HEK293 (cell line): ENCODE results near the gene FAM209B.
"Not testable (repeated sequence)": the region's sequence is repeated elsewhere in the genome, so short reads cannot be mapped to it uniquely, and the experiment has no call there.

ENCODE experiments used
- CTCF ChIA-PET: fragments of 350-600 bp; formaldehyde crosslinking; extraction: SDS; loops from one replicate; lab custom pipeline; 2021; ENCODE audit warnings: antibody characterized with exemption; lab: Yijun Ruan, JAX
- POLR2A ChIA-PET: fragments of 300-600 bp; formaldehyde crosslinking; extraction: SDS; loops from one replicate; lab custom pipeline; 2020; ENCODE audit warnings: antibody characterized with exemption, inconsistent platforms; lab: Yijun Ruan, JAX
- H3K27ac ChIP-seq: fragments of 200-500 bp; sonication (Bioruptor generic); 2 replicates; pipeline ENCODE4 v1.5.1; 2014; ENCODE audit warnings: low read depth, low read length, control low read depth, inconsistent platforms; ENCODE audit errors: extremely low read depth
- H3K36me3 ChIP-seq, 2 experiments: fragments of 200-500 bp in 1 of 2; sonication (Bioruptor generic) in 1 of 2; 1 replicate in 1 of 2; 2 replicates in 1 of 2; pipeline ENCODE4 v1.5.1; 2014 to 2017; ENCODE audit warnings: inconsistent platforms in 2 of 2, low read length in 2 of 2; ENCODE audit not compliant: control insufficient read depth in 2 of 2, insufficient read depth in 1 of 2
- H3K4me1 ChIP-seq: fragments of 200-500 bp; sonication (Bioruptor generic); 2 replicates; pipeline ENCODE4 v1.5.1; 2014; ENCODE audit warnings: mild to moderate bottlenecking, low read length, inconsistent platforms; ENCODE audit not compliant: control insufficient read depth, insufficient read depth
- H3K4me3 ChIP-seq: 2 replicates; pipeline ENCODE4 v1.5.1; 2011; ENCODE audit warnings: low read depth, mild to moderate bottlenecking, control low read depth, low read length, moderate library complexity
- H3K9me3 ChIP-seq: fragments of 200-500 bp; sonication (Bioruptor generic); 2 replicates; pipeline ENCODE4 v1.5.1; 2014; ENCODE audit warnings: low read depth, low read length, inconsistent platforms; ENCODE audit not compliant: control insufficient read depth, insufficient read depth
- BCL6B ChIP-seq: fragments of 450-650 bp; formaldehyde crosslinking; IDR thresholded peaks from 2 replicates; pipeline ENCODE4 v1.5.1; 2017; ENCODE audit warnings: missing biosample characterization, missing genetic modification characterization
- MEIS1 ChIP-seq: sonication (generic); formaldehyde crosslinking; IDR thresholded peaks from 2 replicates; pipeline ENCODE4 v1.8.1; 2022; ENCODE audit warnings: missing genetic modification reagents, mild to moderate bottlenecking, borderline replicate concordance
- OVOL3 ChIP-seq: fragments of 450-650 bp; formaldehyde crosslinking; IDR thresholded peaks from 2 replicates; pipeline ENCODE4 v1.5.1; 2016; ENCODE audit warnings: missing biosample characterization, missing genetic modification characterization
- SETDB1 ChIP-seq: IDR thresholded peaks from one replicate; pipeline ENCODE4 v1.6.1; 2017; ENCODE audit warnings: mild to moderate bottlenecking, low read length, moderate library complexity, mixed read lengths; ENCODE audit not compliant: insufficient read length
- ZBTB11 ChIP-seq: fragments of 450-650 bp; formaldehyde crosslinking; conservative IDR thresholded peaks from 2 replicates; pipeline ENCODE4 v1.5.1; 2016; ENCODE audit warnings: low read depth, missing biosample characterization, missing genetic modification characterization
- ZBTB20 ChIP-seq: fragments of 450-650 bp; formaldehyde crosslinking; IDR thresholded peaks from 2 replicates; pipeline ENCODE4 v1.5.1; 2016; ENCODE audit warnings: missing biosample characterization, missing genetic modification characterization
- ZBTB21 ChIP-seq: fragments of 450-650 bp; formaldehyde crosslinking; IDR thresholded peaks from 2 replicates; pipeline ENCODE4 v1.5.1; 2017; ENCODE audit warnings: missing biosample characterization, missing genetic modification characterization
- ZFP3 ChIP-seq: fragments of 450-650 bp; formaldehyde crosslinking; IDR thresholded peaks from 2 replicates; pipeline ENCODE4 v1.5.1; 2016; ENCODE audit warnings: low read depth, missing biosample characterization, missing genetic modification characterization
- ZNF157 ChIP-seq: fragments of 450-650 bp; formaldehyde crosslinking; IDR thresholded peaks from 2 replicates; pipeline ENCODE4 v1.5.1; 2016; ENCODE audit warnings: missing biosample characterization, missing genetic modification characterization
- ZNF221 ChIP-seq: fragments of 450-650 bp; formaldehyde crosslinking; IDR thresholded peaks from 2 replicates; pipeline ENCODE4 v1.5.1; 2017; ENCODE audit warnings: missing biosample characterization, missing genetic modification characterization, borderline replicate concordance
- ZNF23 ChIP-seq: fragments of 450-650 bp; formaldehyde crosslinking; IDR thresholded peaks from 2 replicates; pipeline ENCODE4 v1.5.1; 2016; ENCODE audit warnings: missing biosample characterization, missing genetic modification characterization, borderline replicate concordance
- ZNF354C ChIP-seq: fragments of 450-650 bp; formaldehyde crosslinking; IDR thresholded peaks from 2 replicates; pipeline ENCODE4 v1.5.1; 2016; ENCODE audit warnings: missing biosample characterization, missing genetic modification characterization, low read depth, borderline replicate concordance
- ZNF394 ChIP-seq: fragments of 450-650 bp; formaldehyde crosslinking; IDR thresholded peaks from 2 replicates; pipeline ENCODE4 v1.5.1; 2016; ENCODE audit warnings: missing biosample characterization, missing genetic modification characterization, mild to moderate bottlenecking, moderate library complexity, borderline replicate concordance
- ZNF48 ChIP-seq: fragments of 450-650 bp; formaldehyde crosslinking; IDR thresholded peaks from 2 replicates; pipeline ENCODE4 v1.5.1; 2016; ENCODE audit warnings: missing biosample characterization, missing genetic modification characterization
- ZNF521 ChIP-seq: fragments of 450-650 bp; formaldehyde crosslinking; IDR thresholded peaks from 2 replicates; pipeline ENCODE4 v1.5.1; 2017; ENCODE audit warnings: missing biosample characterization, mild to moderate bottlenecking, missing genetic modification characterization
- ZNF549 ChIP-seq: fragments of 450-650 bp; IDR thresholded peaks from 2 replicates; pipeline ENCODE4 v1.5.1; 2018; ENCODE audit warnings: missing biosample characterization, missing genetic modification characterization, mild to moderate bottlenecking, inconsistent platforms, moderate library complexity
- ZNF621 ChIP-seq: fragments of 450-650 bp; formaldehyde crosslinking; IDR thresholded peaks from 2 replicates; pipeline ENCODE4 v1.5.1; 2017; ENCODE audit warnings: missing biosample characterization, missing genetic modification characterization
- ZNF707 ChIP-seq: fragments of 450-650 bp; formaldehyde crosslinking; IDR thresholded peaks from 2 replicates; pipeline ENCODE4 v1.5.1; 2016; ENCODE audit warnings: missing biosample characterization, missing genetic modification characterization
- ZNF785 ChIP-seq: fragments of 450-650 bp; formaldehyde crosslinking; IDR thresholded peaks from 2 replicates; pipeline ENCODE4 v1.5.1; 2016; ENCODE audit warnings: missing biosample characterization, missing genetic modification characterization
- TF ChIP-seq, protein P1 (sequence below): fragments of 450-650 bp; formaldehyde crosslinking; IDR thresholded peaks from 2 replicates; pipeline ENCODE4 v1.5.1; 2016; ENCODE audit warnings: missing biosample characterization, missing genetic modification characterization

The FAM209B gene

GRCh38 chr20:56522311-56522710 is 10.7 kb upstream of the FAM209B start:
- Histone ChIP-seq H3K4me1 (no peaks in the 10 kb centered on the region), H3K9me3 (no peaks in the 10 kb centered on the region), H3K4me3 (no peak overlapping the region), H3K27ac (no peak overlapping the region), H3K36me3 (peaks cover 0 to 28% of the 10 kb centered on the region in 2 experiments; a peak in 1 of 3 replicates)
- ChIA-PET CTCF (no interaction called here), POLR2A (no interaction called here)
- TF ChIP-seq ZNF354C (tag by site-specific recombination) (no peak), ZBTB20 (tag by site-specific recombination) (no peak), ZNF221 (tag by site-specific recombination) (no peak), ZBTB21 (tag by site-specific recombination) (no peak), ZNF785 (tag by site-specific recombination) (no peak), ZNF521 (tag by site-specific recombination) (no peak), ZNF394 (no peak), ZFP3 (tag by site-specific recombination) (no peak), ZNF23 (tag by site-specific recombination) (no peak), ZNF157 (tag by site-specific recombination) (no peak), ZNF707 (tag by site-specific recombination) (no peak), OVOL3 (tag by site-specific recombination) (no peak), SETDB1 (no peak), ZBTB11 (tag by site-specific recombination) (no peak), ZNF549 (tag by site-specific recombination) (no peak), MEIS1 (CRISPR knock-in tag) (no peak), BCL6B (no peak), ZNF48 (tag by site-specific recombination) (no peak), ZNF621 (tag by site-specific recombination) (no peak)
- TF ChIP-seq, protein P1, sequence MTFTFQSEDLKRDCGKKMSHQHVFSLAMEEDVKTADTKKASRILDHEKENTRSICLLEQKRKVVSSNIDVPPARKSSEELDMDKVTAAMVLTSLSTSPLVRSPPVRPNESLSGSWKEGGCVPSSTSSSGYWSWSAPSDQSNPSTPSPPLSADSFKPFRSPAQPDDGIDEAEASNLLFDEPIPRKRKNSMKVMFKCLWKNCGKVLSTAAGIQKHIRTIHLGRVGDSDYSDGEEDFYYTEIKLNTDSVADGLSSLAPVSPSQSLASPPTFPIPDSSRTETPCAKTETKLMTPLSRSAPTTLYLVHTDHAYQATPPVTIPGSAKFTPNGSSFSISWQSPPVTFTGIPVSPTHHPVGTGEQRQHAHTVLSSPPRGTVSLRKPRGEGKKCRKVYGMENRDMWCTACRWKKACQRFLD (tag by site-specific recombination), result no peak

GRCh38 chr20:56524444-56524843 is 8.6 kb upstream of the FAM209B start, which contains the start of gene FAM209A:
TSS of gene FAM209A (plus strand) at chr20:56524744. CDS start at chr20:56524809, 65 bp downstream.
- H3K27ac ChIP-seq, H3K36me3 ChIP-seq, H3K9me3 ChIP-seq, CTCF ChIA-PET, H3K4me1 ChIP-seq, POLR2A ChIA-PET, H3K4me3 ChIP-seq: not testable (repeated sequence)
